Heart left ventricle (tissue), 16 donors: Measurements from ENCODE around the gene HYAL2. TPM values are rescaled to one million over a fixed set of nuclear protein-coding genes. Genes with fewer than 3 reads are reported as not detected.
A peak's percentile ranks its signal among the peaks of the same experiment; 100 is the strongest.

ENCODE experiments used
- ATAC-seq, 4 donors: fragments of 200-7000 bp; cut with Tn5 transposase; one replicate each; pipeline ENCODE4 v1.9.1; 2020 to 2022; ENCODE audit warnings: moderate library complexity in 4 of 4, mild to moderate bottlenecking in 3 of 4, moderate number of reproducible peaks in 1 of 4
- DNase-seq, 5 donors: peaks; one replicate each; pipeline ENCODE4 v3.0.0-alpha.2; 2020
- H3K27ac ChIP-seq, 12 donors: fragments of 200-600 bp; sonication (generic) in 4 of 12; one replicate each; pipeline versions ENCODE4 v1.5.0 to v1.8.0; 2016 to 2022; ENCODE audit warnings: mild to moderate bottlenecking in 2 of 12
- H3K27me3 ChIP-seq, 9 donors: fragments of 200-600 bp; sonication (generic) in 2 of 9; one replicate each; pipeline versions ENCODE4 v1.5.1 to v1.8.0; 2016 to 2022; ENCODE audit warnings: mild to moderate bottlenecking in 3 of 9
- H3K36me3 ChIP-seq, 9 donors: fragments of 200-600 bp; sonication (generic) in 2 of 9; one replicate each; pipeline versions ENCODE4 v1.5.0 to v1.8.0; 2018 to 2022; ENCODE audit warnings: mild to moderate bottlenecking in 2 of 9
- H3K4me1 ChIP-seq, 12 donors: fragments of 200-600 bp; sonication (generic) in 4 of 12; one replicate each; pipeline versions ENCODE4 v1.5.0 to v1.8.0; 2016 to 2022; ENCODE audit warnings: mild to moderate bottlenecking in 3 of 12
- H3K4me3 ChIP-seq, 12 donors: fragments of 200-600 bp; sonication (generic) in 4 of 12; one replicate each; pipeline versions ENCODE4 v1.5.0 to v1.8.0; 2017 to 2022; ENCODE audit warnings: mild to moderate bottlenecking in 9 of 12, moderate library complexity in 4 of 12
- H3K9me3 ChIP-seq, 12 donors: fragments of 200-600 bp; sonication (generic) in 4 of 12; one replicate each; pipeline versions ENCODE4 v1.5.0 to v1.8.0; 2016 to 2022; ENCODE audit warnings: mild to moderate bottlenecking in 1 of 12
- CTCF ChIP-seq, 12 donors: fragments of 200-600 bp; sonication (generic) in 4 of 12; IDR thresholded peaks; one replicate each; pipeline versions ENCODE4 v1.5.0 to v1.8.0; 2018 to 2022; ENCODE audit warnings: antibody characterized with exemption in 12 of 12, mild to moderate bottlenecking in 5 of 12
- POLR2A ChIP-seq, 2 donors: fragments of 450-650 bp; IDR thresholded peaks; one replicate each; pipeline ENCODE4 v1.6.1; 2017; ENCODE audit warnings: antibody characterized with exemption in 2 of 2, mild to moderate bottlenecking in 2 of 2, moderate library complexity in 2 of 2
- WGBS, 4 donors: extraction: QIAGEN DNeasy Blood & Tissue Kit in 2 of 4; methylation state at CpG; one replicate each; pipeline versions ENCODE4 v1.1.5 to v1.1.7; 2013 to 2018; 5-methylcytosine and 5-hydroxymethylcytosine counted together
- intact Hi-C, 10 donors: fragments of 100-400 bp; cut with DNase I; formaldehyde crosslinking; loops; one replicate each; pipeline versions ENCODE4 v1.11.1 to v1.14.2; 2022
- polyA plus RNA-seq, 2 donors: library from polyadenylated mRNA; stranded (reverse); fragments of 200-250 nt; gene quantifications; one replicate each; pipeline ENCODE4 v1.2.3, GENCODE V29; 2013
- total RNA-seq, 9 donors: library from RNA; depleted of rRNA in 2 of 9; stranded (reverse); fragments of >200 nt in 2 of 9; fragmentation: NEBNext Ultra II Directional in 3 of 9; extraction: Animal tissue kit (Norgen Biotek cat#: 25700) in 3 of 9; gene quantifications; one replicate each; pipeline versions ENCODE4 v1.1.0 to v1.2.4, GENCODE V29; 2016 to 2023
- donor health status: ischemic (EF 13 %, LVEDD 7.1; RV severe dilation, severe dysfunction).
- donor health status: healthy with polysubstance abuse.
- donor health status: DM: no; HTN: yes; CAD: no.
- donor health status: DM: no; HTN: no; CAD: no.
- donor health status: ischemic (EF 25% LVEDD 6.9; RV normal size, moderate dysfunction).
- donor health status: ischemic (EF 25% LVEDD 5.7; RV mildly dilated, moderate dysfunction).
- donor health status: healthy.
- donor health status: DM: yes; HTN: yes; CAD: no.
- donor health status: ischemic (EF 35%, LVEDD 5.7; RV mildly dilated, moderate dysfunction).
- donor health status: nonischemic (EF 11% LVEDD 7.7; RV severe dilation, severe dysfunction).
- donor health status: DM: yes; HTN: yes; CAD: no.
- donor health status: PGD.
- donor health status: ischemic (EF 29% LVEDD 5.4; RV normal size, mild dysfunction).
- donor health status: nonischemic (EF 23%, LVEDD 6.1; RV moderate dilation, normal function).

HYAL2 gene
- total and polyA plus RNA-seq, 11 donors = 24.0 to 234 (median 52.2) TPM

- intact Hi-C loops = loop anchor here in 9 of 10 donors (2.0 to 10.0 kb wide), 7 partner anchors 15 to 128 kb away; partner anchors contain the start of genes GNAI2 (in 3 of the 9), HYAL1 (in 2 of the 9), LSMEM2 (in 2 of the 9) and GNAT1 (in 1 of the 9)
- no peaks in the 10 kb centered on the region for H3K27me3 ChIP-seq
- H3K36me3 ChIP-seq = peaks cover 0 to 52% (median 43%) of the 10 kb centered on the region in 9 donors
- peak overlapping the region; percentile 93 to 99 (median 98) for H3K27ac ChIP-seq
- TF ChIP-seq POLR2A (IDR thresholded peaks at IDR 0.05) (no peak), CTCF (IDR thresholded peaks at IDR 0.05) (peak in 1 of 12 donors; percentile 4)
- WGBS, 4 donors = 62 to 70% (median 67%) methylated on average over 14 to 29 of the region's 29 CpGs
- H3K9me3 ChIP-seq = no peaks in the 10 kb centered on the region
- no peak for ATAC-seq
- H3K4me1 ChIP-seq = peaks cover 5 to 79% (median 61%) of the 10 kb centered on the region in 12 donors
- H3K4me3 ChIP-seq = peak overlapping the region; percentile 62 to 97 (median 88)
- DNase-seq = peak in 3 of 5 donors; percentile 14 to 49 (median 25)
Observed at GRCh38 chr3:50319894-50320625, 2.5 kb downstream of the HYAL2 start.

GRCh38 chr3:50319181-50319893 is 3.2 kb downstream of the HYAL2 start:
- WGBS, 4 donors = 63 to 89% (median 69%) methylated on average over 16 of the region's 16 CpGs

GRCh38 chr3:50318615-50319014 is 3.9 kb downstream of the HYAL2 start:
- 59 to 76% (median 70%) methylated on average over 8 to 10 of the region's 10 CpGs for whole genome bisulfite sequencing, 4 donors
- Histone ChIP-seq H3K4me1 (peaks cover 5 to 65% (median 50%) of the 10 kb centered on the region in 12 donors), H3K36me3 (peaks cover 0 to 59% (median 45%) of the 10 kb centered on the region in 9 donors), H3K27me3 (no peaks in the 10 kb centered on the region), H3K4me3 (peak overlapping the region in 9 of 12 donors; percentile 70 to 97 (median 88)), H3K9me3 (no peaks in the 10 kb centered on the region), H3K27ac (peak overlapping the region in 10 of 12 donors; percentile 7 to 99 (median 85))
- ATAC-seq = no peak
- intact Hi-C loops = loop anchor here in 1 of 10 donors (2.0 kb wide), 1 partner anchor 14 kb away; no protein-coding TSS in a partner anchor
- TF ChIP-seq POLR2A (IDR thresholded peaks at IDR 0.05) = no peak
- no peak for TF ChIP-seq CTCF (IDR thresholded peaks at IDR 0.05)
- DNase-seq = peak in 3 of 5 donors; percentile 15 to 56 (median 52)

More at GRCh38 chr3:50319181-50319893, 3.2 kb downstream of the HYAL2 start:
- ATAC-seq (no peak), DNase-seq (peak in 2 of 5 donors; percentile 17 to 21)
- intact Hi-C loops = loop anchor here in 1 of 10 donors (2.0 kb wide), 1 partner anchor 15 kb away; no protein-coding TSS in a partner anchor
- H3K4me3 ChIP-seq = peak overlapping the region; percentile 62 to 97 (median 88)
- H3K27ac ChIP-seq = peak overlapping the region in 10 of 12 donors; percentile 7 to 99 (median 98)
- no peaks in the 10 kb centered on the region for H3K27me3 ChIP-seq
- H3K9me3 ChIP-seq = no peaks in the 10 kb centered on the region
- TF ChIP-seq POLR2A (IDR thresholded peaks at IDR 0.05) (no peak), CTCF (IDR thresholded peaks at IDR 0.05) (no peak)
- peaks cover 0 to 55% (median 45%) of the 10 kb centered on the region in 9 donors for H3K36me3 ChIP-seq
- peaks cover 5 to 72% (median 55%) of the 10 kb centered on the region in 12 donors for H3K4me1 ChIP-seq
